IPS-15b (cell line): ENCODE data around the gene NRL.

Experiments
- H3K27me3 ChIP-seq: one replicate; pipeline ENCODE4 v1.6.1; 2013; ENCODE audit warnings: low read length; ENCODE audit not compliant: control insufficient read depth, insufficient read depth
- H3K36me3 ChIP-seq: one replicate; pipeline ENCODE4 v1.6.1; 2013; ENCODE audit warnings: low read length; ENCODE audit not compliant: control insufficient read depth, insufficient read depth
- H3K4me1 ChIP-seq: one replicate; pipeline ENCODE4 v1.6.1; 2013; ENCODE audit warnings: mild to moderate bottlenecking, low read length; ENCODE audit not compliant: control insufficient read depth, insufficient read depth
- H3K4me3 ChIP-seq: one replicate; pipeline ENCODE4 v1.5.1; 2013; ENCODE audit warnings: low read depth, low read length
- H3K9ac ChIP-seq: one replicate; pipeline ENCODE4 v1.6.1; 2013; ENCODE audit warnings: low read depth, mild to moderate bottlenecking, low read length
- H3K9me3 ChIP-seq: one replicate; pipeline ENCODE4 v1.6.1; 2013; ENCODE audit warnings: mild to moderate bottlenecking, low read length; ENCODE audit not compliant: control insufficient read depth, insufficient read depth

The NRL gene

DNA sequence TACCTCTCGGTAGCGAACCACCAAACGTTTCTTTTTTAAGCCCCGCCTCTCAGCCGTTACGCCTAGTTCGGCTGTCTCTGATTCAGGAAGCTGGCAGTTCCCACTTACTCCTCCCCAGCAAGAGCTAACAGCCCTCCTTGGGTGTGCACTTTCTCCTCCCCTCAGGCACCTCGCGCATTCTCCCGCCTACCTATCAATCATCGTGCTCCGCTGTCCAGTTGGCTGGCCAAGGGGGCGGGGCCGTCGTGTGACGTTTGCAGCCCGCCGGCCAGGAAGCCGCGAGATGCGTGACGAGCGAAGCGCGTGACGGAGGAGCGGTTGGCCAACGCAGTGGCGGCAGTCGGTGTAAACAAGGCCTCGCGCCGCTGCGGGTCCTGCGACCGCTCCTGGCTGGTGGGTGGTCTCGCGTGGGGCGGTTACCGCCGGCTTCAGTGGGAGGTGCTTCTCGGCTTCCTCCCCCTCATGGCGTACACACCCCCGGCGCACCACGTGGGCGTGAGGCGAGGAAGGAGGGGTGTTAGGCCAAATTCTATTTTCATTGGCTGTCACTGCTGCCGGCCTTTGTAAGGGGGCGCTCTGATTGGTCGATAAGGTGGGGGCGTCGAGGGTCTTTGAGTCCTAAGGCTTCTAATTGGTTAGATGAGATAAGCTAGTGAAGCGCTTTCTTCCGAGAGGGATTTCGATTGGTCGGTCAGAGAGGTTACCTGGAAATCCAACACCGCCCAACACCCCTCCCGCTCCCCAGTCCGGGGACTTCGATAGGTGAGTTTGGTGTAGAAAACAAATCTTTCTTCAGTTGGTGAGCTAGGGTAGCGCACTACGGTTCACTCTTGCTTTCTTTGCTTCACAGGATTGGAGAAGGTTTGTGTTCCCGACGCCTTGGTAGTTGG is at the start of gene NRL, which contains the start of gene DCAF11:
TSS of gene NRL (minus strand) at position 418 of the 890 bp plus-strand sequence. CDS start 32,101 bp downstream, outside the sequence.
TSS of gene DCAF11 (plus strand) at position 246 of the 890 bp plus-strand sequence. CDS start 818 bp downstream, outside the sequence.
- peak within 1 kb of the TSS; percentile 93 for H3K4me3 ChIP-seq
- H3K9ac ChIP-seq: peak within 1 kb of the TSS; percentile 74
- H3K4me1 ChIP-seq: peaks cover 3% of the 10 kb centered on the region
- H3K9me3 ChIP-seq: no peaks in the 10 kb centered on the region
- H3K36me3 ChIP-seq: peaks cover 22% of the 10 kb centered on the region
- H3K27me3 ChIP-seq: no peaks in the 10 kb centered on the region

DNA sequence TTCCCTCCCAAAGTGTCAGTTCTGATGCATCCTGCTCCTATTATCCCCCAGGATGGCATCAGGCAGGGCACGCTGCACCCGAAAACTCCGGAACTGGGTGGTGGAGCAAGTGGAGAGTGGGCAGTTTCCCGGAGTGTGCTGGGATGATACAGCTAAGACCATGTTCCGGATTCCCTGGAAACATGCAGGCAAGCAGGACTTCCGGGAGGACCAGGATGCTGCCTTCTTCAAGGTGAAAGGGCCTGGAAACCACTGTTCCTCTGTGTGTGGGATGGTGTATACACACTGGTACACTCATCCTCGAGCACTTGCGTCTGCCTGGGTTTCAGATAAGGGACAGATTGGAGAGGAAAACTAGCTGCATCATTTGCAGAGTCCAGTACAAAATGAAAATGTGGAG is 47.3 kb upstream of the NRL start:
- peak overlapping the region; percentile 64 for H3K4me3 ChIP-seq
- H3K36me3 ChIP-seq: peaks cover 37% of the 10 kb centered on the region
- no peak overlapping the region for H3K9ac ChIP-seq
- no peaks in the 10 kb centered on the region for H3K9me3 ChIP-seq
- no peaks in the 10 kb centered on the region for H3K27me3 ChIP-seq
- peaks cover 3% of the 10 kb centered on the region for H3K4me1 ChIP-seq

DNA sequence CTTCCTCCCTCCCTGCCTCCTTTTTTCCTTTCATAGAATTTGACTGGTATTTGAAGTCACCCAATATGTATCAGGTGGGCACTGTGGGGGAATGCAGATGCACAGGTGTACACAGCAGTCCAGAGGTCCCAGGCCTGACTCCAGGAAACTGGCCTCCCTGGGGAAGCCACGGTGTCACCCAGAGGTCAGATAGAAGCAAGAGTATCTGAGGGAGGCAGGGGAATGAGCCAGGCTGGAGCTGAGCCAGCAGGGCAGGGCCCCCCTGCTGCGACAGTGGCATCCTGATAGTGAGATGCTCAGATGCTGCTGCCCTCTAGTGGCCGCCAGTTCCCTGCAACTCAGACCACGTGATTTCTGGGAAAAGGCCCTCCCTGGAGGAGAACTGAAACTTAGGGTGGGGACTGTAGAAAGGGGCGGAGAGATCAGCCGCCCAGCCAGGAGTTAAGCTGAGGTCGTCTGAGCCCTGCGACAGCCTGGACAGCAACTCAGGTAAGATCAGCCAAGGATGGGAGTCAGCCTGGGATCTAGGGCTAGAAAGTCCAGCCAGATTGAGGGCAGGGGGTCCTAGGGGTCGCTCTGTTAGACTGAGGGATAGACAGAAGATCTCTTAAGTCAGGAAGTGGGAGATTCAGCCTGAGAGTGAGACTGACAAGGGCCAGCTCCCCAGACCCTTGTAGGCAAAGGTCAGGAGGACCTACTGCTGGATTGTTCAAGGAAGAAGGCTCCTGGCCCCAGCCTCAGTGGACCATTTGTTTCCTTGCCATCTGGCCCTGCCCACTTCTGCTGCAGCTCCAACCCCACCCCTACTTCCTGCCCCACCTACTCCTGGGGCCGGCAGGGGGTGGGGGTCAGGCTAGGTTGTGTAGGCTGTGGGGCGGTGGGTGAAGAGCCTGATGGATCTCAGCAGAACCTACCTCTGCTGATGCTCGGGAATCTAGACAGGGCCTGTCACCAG is 46.4 kb upstream of the NRL start, which contains the start of gene IRF9:
TSS of gene IRF9 (plus strand) at position 416 of the 955 bp plus-strand sequence. CDS start 880 bp downstream, outside the sequence.
- H3K27me3 ChIP-seq: no peaks in the 10 kb centered on the region
- peak within 1 kb of the TSS; percentile 66 for H3K9ac ChIP-seq
- peaks cover 44% of the 10 kb centered on the region for H3K36me3 ChIP-seq
- no peaks in the 10 kb centered on the region for H3K9me3 ChIP-seq
- H3K4me1 ChIP-seq: peaks cover 3% of the 10 kb centered on the region
- H3K4me3 ChIP-seq: peak within 1 kb of the TSS; percentile 64

DNA sequence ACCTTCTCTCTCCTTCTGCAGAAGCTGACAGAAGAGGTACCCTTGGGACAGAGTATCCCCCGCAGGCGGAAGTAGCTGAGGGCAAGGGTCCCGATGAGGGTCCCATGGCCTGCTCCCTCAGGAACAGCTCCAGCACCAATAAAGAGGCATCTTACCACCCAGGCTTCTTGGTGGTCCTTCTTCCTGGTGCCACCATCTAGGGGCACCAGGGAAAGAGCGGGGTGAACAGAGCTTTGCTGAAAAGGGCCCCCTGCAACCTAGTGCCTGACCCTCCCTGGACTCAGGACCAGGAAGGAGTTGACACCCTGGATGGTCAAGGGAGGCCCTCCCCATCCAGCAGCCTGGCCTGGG is 45.7 kb upstream of the NRL start:
- Histone ChIP-seq H3K27me3 (no peaks in the 10 kb centered on the region), H3K4me3 (no peak overlapping the region), H3K4me1 (peaks cover 3% of the 10 kb centered on the region), H3K9me3 (no peaks in the 10 kb centered on the region), H3K9ac (no peak overlapping the region), H3K36me3 (peaks cover 50% of the 10 kb centered on the region)

DNA sequence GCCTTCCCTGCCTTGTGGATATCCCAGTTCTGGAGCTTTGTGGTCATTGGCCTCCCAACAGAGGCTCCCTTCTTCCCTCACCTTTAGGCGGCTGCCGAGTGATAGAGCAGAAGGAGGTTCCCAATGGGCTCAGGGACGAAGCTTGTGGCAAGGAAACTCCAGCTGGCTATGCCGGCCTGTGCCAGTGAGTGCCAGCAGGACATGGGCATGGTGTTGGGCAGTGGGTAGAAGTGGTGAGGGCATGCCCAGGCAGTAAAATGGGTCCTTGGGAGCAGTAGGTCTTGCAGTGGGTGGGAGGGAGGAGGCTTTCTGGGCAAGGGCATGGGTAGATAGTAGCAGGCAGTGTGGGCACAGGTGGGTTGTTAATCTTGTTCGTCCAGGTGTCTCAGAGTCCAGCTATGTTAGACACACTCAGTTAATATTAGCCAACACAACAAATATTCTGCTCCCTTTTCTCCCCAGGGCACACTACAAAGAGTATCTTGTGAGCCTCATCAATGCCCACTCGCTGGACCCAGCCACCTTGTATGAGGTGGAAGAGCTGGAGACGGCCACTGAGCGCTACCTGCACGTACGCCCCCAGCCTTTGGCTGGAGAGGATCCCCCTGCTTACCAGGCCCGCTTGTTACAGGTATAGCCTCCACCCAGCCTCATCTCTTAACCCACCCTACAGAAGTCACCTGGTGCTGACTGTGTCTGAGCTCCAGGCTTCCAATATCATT is 45.2 kb upstream of the NRL start:
- Histone ChIP-seq H3K9ac (no peak overlapping the region), H3K9me3 (no peaks in the 10 kb centered on the region), H3K27me3 (no peaks in the 10 kb centered on the region), H3K36me3 (peaks cover 53% of the 10 kb centered on the region), H3K4me3 (no peak overlapping the region), H3K4me1 (peaks cover 3% of the 10 kb centered on the region)

DNA sequence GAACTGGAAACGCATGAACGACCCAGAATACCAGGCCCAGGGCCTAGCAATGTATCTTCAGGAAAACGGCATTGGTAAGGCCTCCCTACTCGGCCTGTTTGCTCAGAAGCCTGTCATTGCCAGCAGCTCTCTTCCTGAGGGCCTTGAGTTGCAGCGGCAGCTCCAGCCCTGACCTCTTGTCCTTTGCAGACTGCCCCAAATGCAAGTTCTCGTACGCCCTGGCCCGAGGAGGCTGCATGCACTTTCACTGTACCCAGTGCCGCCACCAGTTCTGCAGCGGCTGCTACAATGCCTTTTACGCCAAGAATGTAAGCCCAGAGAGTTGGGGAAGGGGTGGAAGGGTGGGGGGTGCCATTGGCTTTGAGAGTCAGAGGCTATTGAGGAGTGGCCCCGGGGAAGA is 42.6 kb upstream of the NRL start:
- Histone ChIP-seq H3K36me3 (peaks cover 45% of the 10 kb centered on the region), H3K9me3 (no peaks in the 10 kb centered on the region), H3K4me3 (no peak overlapping the region), H3K4me1 (peaks cover 3% of the 10 kb centered on the region), H3K27me3 (no peaks in the 10 kb centered on the region), H3K9ac (no peak overlapping the region)

DNA sequence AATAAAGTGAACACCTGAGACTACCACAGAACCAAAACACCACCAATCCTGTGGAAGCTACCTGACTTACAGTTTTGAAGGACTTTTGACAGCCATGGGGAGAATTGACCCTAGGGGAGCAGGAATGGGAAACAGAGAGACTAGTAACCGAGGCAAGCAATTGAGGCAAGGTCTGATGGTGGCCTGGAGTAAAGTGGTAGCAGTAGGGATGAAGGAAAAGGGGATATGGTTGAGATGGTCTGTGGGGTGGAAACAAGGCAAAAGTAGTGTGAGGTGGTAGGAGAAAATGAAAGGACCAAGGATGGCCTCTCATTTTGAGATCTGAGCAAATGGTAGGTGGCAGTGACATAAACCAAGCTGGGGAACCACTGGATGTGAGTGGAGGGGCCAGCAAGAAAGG is 42.1 kb upstream of the NRL start:
- peaks cover 3% of the 10 kb centered on the region for H3K4me1 ChIP-seq
- no peak overlapping the region for H3K4me3 ChIP-seq
- H3K27me3 ChIP-seq: no peaks in the 10 kb centered on the region
- H3K9ac ChIP-seq: no peak overlapping the region
- H3K9me3 ChIP-seq: no peaks in the 10 kb centered on the region
- peaks cover 49% of the 10 kb centered on the region for H3K36me3 ChIP-seq

DNA sequence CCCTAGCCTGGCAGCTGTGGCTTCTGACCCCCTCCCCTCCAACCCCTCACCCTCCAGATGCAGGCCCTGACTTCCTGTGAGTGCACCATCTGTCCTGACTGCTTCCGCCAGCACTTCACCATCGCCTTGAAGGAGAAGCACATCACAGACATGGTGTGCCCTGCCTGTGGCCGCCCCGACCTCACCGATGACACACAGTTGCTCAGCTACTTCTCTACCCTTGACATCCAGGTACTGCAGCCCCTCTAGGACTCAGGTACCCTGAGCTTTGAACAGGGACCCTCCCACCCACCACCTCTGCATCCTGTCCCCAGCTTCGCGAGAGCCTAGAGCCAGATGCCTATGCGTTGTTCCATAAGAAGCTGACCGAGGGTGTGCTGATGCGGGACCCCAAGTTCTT is 40.4 kb upstream of the NRL start:
- Histone ChIP-seq H3K27me3 (no peaks in the 10 kb centered on the region), H3K9ac (no peak overlapping the region), H3K9me3 (no peaks in the 10 kb centered on the region), H3K4me3 (no peak overlapping the region), H3K4me1 (no peaks in the 10 kb centered on the region), H3K36me3 (peaks cover 60% of the 10 kb centered on the region)

DNA sequence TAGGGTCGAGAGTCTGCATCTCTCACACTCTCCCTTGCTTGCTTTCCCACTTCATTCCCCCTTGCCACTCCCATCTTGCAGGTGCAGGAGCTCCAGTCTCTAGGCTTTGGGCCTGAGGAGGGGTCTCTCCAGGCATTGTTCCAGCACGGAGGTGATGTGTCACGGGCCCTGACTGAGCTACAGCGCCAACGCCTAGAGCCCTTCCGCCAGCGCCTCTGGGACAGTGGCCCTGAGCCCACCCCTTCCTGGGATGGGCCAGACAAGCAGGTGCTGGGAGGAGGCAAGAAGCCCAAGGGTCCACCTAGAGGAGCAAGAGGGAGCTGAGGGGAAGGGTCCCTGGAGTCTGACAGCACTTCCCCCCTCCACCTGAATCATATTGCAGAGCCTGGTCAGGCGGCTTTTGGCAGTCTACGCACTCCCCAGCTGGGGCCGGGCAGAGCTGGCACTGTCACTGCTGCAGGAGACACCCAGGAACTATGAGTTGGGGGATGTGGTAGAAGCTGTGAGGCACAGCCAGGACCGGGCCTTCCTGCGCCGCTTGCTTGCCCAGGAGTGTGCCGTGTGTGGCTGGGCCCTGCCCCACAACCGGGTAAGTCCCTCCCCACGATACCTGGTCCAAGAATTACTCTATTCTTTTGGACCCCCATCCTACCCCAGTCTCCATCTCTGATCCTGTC is 36.8 kb upstream of the NRL start:
- Histone ChIP-seq H3K4me3 (no peak overlapping the region), H3K4me1 (peaks cover 3% of the 10 kb centered on the region), H3K9me3 (no peaks in the 10 kb centered on the region), H3K27me3 (no peaks in the 10 kb centered on the region), H3K9ac (no peak overlapping the region), H3K36me3 (peaks cover 53% of the 10 kb centered on the region)

DNA sequence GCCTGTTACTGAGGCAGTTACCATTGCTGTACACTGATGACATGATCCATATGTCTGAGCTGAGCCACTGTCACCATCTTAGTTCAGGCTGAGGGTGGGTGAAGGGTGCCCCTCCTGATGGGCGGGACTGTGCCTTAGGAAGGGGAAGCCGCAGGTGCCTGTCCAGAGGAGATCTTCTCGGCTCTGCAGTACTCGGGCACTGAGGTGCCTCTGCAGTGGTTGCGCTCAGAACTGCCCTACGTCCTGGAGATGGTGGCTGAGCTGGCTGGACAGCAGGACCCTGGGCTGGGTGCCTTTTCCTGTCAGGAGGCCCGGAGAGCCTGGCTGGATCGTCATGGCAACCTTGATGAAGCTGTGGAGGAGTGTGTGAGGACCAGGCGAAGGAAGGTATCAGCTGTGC is 36.2 kb upstream of the NRL start:
- H3K36me3 ChIP-seq: peaks cover 50% of the 10 kb centered on the region
- H3K27me3 ChIP-seq: no peaks in the 10 kb centered on the region
- H3K4me3 ChIP-seq: no peak overlapping the region
- peaks cover 3% of the 10 kb centered on the region for H3K4me1 ChIP-seq
- no peak overlapping the region for H3K9ac ChIP-seq
- H3K9me3 ChIP-seq: no peaks in the 10 kb centered on the region

DNA sequence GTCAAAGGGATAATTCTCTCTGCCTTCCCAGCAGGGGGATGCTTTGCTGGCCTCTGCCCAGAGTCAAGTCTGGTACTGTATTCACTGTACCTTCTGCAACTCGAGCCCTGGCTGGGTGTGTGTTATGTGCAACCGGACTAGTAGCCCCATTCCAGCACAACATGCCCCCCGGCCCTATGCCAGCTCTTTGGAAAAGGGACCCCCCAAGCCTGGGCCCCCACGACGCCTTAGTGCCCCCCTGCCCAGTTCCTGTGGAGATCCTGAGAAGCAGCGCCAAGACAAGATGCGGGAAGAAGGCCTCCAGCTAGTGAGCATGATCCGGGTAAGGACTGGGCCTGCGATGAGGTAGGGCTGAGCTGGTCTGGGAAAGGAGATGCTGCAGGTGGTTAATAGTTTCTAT is 35.8 kb upstream of the NRL start:
- Histone ChIP-seq H3K36me3 (peaks cover 45% of the 10 kb centered on the region), H3K27me3 (no peaks in the 10 kb centered on the region), H3K9ac (no peak overlapping the region), H3K4me3 (no peak overlapping the region), H3K9me3 (no peaks in the 10 kb centered on the region), H3K4me1 (peaks cover 3% of the 10 kb centered on the region)
